NCI-H146 treated with DMSO at 0.1 percent for 48 hours (cell line): Measurements from ENCODE around the gene TRIM40.

Experiments
- DNase-seq: peaks from one replicate; lab custom pipeline; 2025; ENCODE audit not compliant: unreplicated experiment; lab: John Stamatoyannopoulos, UW

Gene TRIM40

DNA sequence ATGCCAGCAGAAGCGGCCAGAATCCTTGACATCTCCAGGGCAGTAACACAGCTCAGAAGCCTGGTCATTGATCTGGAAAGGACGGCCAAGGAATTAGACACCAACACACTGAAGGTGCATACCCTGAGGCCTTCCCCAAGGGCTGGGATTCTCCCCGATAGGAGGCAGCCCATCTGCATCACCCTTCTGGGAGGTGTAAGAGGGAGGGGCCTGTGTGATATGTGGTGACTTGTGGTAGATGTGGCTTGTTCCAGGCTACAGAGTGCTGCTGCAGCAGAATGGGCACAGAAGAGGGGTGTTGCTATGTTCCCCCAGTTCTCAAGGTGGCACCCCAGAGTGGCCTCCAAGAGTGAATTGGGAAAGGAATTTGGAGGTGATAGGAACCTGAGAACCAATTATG, 11.2 kb downstream of the TRIM40 start:
- no peak for DNase-seq

- DNase-seq = no peak
These were observed 13.3 kb downstream of the TRIM40 start for GRCh38 chr6:30149234-30149633.

GRCh38 chr6:30149858-30150550, 14.1 kb downstream of the TRIM40 start:
- no peak for DNase-seq

DNA sequence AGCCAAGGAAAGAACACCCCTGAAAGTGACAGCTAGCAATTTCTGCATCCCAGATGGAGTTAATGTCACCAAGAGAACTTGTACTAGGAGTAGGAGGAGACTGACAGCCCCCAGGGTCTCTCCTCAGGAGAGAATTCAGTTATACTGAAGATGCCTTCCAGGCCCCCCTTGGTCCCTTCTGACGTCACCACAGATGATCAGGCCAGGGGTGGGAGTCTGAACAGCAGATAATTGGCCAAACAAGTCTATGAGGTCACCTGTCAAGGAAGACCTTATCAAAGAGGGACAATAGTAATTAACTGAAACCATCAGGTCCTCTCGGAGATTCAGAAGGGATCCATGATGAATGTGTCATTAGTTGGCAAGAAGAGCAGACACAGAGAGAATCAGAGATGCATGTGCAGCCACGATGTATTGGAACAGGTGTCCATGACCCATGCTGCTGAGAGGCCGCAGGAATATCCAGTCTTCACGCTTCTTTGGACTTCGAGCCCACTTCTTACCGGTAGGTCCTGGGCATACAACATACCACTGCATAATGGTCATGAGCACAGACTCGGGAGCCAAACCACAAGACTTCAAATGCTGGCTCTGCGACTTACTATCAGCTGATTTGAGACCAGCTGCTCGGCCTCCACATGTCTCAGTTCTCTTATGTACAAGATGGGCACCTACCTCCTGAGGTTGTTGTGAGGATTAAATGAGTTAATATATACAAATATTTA, 14.9 kb downstream of the TRIM40 start:
- no peak for DNase-seq

GRCh38 chr6:30151580-30151979, 15.6 kb downstream of the TRIM40 start:
- no peak for DNase-seq

DNA sequence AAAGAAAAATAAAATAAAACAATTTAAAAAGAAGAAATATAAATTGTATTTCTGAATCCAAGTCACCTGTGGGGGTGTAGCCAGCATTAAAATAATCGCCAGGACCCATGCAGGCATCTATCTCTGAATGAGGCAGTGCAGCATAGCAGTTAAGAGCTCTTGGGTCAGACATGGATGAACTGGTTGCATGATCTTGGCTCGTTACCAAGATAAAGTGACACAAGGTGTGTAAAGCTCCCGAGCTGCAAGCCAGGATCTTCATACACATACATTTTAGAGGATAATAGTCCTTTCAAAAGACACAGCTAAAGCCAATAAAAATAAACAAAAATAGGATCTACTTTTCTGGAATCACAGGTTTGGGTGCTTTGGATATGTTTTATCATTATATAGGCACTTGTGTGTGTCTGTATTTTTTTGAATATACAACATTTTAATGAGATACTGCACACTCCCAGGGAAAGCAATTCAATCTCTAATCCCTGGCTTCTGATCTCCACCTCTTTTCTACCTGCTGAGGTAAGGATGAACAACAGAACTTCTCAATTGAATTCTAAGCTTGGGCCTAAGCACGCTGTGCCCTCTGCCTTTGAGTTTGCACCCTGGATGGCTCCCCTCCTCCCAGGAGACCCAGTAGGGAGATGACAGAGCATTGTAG, 16.2 kb downstream of the TRIM40 start:
- no peak for DNase-seq

DNA sequence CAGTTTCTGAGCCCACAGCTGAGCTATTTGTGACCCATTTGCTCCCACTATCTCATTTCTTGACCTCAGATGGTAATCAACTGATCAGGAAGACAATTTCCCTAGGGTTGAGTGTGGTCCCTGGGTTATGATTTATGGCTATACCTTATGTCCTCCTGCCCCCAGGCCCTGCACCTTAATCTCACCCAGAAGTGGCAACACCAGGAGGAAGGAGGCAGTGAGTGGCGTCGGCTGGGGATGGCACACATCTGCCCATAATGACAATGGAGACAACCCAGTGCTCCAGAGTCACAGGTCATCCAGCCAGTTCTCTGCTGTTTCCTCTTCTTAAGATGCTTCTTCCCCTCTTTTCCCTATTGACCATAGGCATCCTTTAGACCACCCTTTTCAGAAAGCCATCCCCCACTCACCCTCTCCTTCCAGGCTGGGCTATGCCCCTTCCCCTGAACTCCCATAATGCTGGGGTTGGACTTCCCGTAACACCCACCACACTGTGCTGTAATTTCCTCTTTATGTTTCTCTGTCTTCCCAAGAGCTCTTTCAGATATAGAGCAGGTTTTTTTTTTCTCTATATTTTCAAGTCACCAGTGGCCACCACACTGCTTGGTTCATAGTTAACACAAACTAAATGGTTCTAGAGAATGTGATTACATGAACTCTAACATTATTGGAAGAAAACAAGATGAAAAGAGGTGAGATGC, 17.1 kb downstream of the TRIM40 start:
- no peak for DNase-seq

- no peak for DNase-seq
These were observed 18.1 kb downstream of the TRIM40 start for GRCh38 chr6:30154061-30154460.

- DNase-seq = no peak
These were observed 19.0 kb downstream of the TRIM40 start for GRCh38 chr6:30154709-30155519.

DNA sequence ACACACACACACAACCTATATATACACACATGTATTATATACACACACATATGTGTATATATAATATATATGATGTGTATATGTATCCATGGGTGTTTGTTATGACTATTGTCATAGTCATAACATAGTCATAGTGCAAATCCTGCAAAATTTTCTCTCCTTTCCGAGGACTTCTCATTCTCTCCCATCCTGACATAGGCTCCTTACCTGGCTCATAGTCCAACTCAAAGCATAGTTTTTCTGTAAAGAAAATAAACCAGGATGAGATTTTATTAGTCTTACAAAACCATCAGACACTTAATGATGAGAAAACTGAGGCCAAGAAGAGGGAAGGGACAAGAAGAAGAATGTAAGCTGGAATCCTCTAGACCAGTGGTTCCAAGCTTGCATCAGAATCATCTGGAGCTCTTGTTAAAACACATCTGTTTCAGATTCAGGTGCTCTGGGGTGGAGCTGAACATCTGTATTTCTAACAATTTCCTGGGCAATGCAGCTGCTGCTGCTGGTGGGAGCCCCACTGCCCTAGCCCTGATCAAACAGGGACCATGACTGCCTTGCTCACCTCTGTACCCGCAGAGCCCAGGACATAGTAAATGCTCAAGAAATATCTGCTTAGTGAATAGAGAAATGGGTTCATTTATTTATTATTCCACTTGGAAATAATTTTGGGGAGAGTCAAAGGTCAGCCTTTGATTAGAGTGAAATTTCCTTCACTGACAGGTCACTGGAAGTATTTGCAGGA, 19.8 kb downstream of the TRIM40 start:
- no peak for DNase-seq

GRCh38 chr6:30156262-30156599, 20.3 kb downstream of the TRIM40 start:
- DNase-seq = no peak

GRCh38 chr6:30156774-30157173, 20.8 kb downstream of the TRIM40 start:
- DNase-seq = no peak

- DNase-seq = no peak
These were observed 21.6 kb downstream of the TRIM40 start for GRCh38 chr6:30157581-30157980.

GRCh38 chr6:30157999-30158398, 22.1 kb downstream of the TRIM40 start:
- no peak for DNase-seq

DNA sequence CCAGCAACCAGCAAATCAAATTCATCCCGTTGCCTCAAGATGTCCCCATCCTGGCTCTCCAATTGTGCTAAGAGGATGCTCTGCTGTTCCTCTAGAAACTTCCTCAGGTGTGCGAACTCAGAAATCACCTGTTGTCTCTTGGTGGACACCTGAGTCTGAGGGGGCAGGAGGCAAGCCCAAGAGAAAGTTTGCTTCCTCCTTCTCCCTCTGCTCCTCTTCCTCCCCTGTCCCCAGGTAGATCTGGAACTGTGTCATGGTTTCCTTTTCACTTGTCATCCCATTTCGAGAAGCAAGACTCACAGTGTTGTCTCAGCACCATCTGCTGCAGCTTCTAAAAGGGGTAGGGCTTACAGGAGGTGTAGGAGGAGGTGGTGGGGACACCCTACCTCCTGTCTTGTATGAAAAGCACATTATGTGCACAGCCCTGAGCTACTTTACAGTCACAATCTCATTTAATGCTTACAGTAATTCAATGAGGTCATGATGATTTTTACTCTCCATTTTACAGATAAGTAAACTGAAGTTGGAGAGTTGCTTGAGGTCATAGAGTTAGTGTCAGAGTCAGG, 22.6 kb downstream of the TRIM40 start:
- no peak for DNase-seq

DNA sequence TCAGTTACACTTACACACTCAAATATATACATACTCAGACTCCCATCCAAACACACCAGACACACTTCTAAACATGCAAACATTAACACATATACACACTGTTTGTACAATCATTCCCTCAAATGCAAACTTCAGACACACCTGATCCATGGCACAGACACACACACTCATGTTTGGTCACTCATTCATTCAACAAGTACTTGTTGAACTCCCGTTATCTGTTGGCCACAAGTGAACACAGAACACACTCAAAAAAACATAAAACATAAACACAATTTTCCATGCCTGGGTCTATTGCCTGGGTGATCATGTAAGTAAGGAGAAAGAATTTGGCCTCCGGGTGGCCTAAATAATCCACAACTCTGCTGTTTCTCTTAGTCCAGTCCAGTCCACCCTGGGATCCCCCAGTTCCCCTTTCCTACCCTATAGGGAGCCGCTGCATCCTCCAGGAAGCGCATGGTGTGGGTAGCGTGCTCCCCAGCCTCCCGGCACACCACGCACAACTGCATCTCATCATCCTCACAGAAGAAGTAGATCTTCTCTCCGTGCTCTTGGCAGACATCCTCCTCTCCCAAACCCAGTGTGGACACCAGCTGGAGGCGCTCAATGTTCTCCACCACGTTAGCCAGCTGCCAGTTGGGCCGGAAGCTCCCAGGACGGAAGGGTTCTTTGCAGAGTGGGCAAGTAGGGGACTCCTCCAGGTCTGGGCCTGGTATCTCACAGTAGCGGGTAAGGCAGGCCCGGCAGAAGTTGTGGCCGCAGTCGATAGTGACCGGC, 24.3 kb downstream of the TRIM40 start:
- no peak for DNase-seq

GRCh38 chr6:30160785-30161531, 25.0 kb downstream of the TRIM40 start, which contains the start of gene TRIM10:
Gene TRIM10 (minus strand): TSS chr6:30161211. CDS start chr6:30160858, 353 bp downstream.
- no peak for DNase-seq
